ENCODE results near the gene NAP1L4.

The NAP1L4 gene

DNA sequence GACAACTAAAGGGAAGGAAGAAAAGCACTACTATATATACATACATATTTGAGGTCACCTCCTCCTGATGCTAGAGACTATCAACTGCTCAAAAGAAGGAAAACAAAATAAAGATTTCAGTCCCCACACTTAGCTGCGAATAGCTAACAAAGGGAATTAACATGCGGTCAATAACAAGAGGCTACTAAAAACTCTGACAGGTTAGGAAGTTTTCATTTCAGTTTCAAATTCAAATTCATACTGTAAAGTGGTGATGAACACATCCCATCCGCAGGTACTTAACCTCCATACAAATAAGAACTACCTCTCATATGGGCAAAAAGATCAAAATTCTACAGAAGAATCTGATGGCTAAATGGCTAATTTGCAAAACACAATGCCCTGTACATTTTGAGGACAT lies 2.6 kb downstream of the NAP1L4 start:
- TF ChIP-seq, protein P1, sequence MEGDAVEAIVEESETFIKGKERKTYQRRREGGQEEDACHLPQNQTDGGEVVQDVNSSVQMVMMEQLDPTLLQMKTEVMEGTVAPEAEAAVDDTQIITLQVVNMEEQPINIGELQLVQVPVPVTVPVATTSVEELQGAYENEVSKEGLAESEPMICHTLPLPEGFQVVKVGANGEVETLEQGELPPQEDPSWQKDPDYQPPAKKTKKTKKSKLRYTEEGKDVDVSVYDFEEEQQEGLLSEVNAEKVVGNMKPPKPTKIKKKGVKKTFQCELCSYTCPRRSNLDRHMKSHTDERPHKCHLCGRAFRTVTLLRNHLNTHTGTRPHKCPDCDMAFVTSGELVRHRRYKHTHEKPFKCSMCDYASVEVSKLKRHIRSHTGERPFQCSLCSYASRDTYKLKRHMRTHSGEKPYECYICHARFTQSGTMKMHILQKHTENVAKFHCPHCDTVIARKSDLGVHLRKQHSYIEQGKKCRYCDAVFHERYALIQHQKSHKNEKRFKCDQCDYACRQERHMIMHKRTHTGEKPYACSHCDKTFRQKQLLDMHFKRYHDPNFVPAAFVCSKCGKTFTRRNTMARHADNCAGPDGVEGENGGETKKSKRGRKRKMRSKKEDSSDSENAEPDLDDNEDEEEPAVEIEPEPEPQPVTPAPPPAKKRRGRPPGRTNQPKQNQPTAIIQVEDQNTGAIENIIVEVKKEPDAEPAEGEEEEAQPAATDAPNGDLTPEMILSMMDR (conservative IDR thresholded peaks at IDR 0.05): no peak
- peak overlapping the region; percentile 91 for H3K27ac ChIP-seq

DNA sequence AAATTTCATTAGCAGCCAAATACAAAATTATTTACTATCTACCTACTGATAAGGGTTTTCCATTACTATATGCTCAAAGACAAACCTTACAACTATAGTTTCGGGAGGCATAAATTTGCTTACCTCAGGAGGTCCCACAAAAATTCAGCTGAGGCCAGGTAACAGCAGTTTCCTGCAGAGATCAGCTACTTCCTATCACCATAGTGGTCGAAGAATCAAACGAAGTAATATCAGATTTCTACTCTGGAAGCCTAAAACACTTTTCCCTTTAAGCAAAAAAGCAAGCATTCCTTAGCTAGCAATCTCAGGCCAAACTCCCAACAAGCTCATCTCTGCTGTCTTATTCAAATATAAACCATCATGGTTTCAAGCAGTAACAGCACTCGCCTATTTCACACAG lies 3.1 kb downstream of the NAP1L4 start:
- peak overlapping the region; percentile 91 for H3K27ac ChIP-seq
- TF ChIP-seq, protein P1 (conservative IDR thresholded peaks at IDR 0.05): no peak

DNA sequence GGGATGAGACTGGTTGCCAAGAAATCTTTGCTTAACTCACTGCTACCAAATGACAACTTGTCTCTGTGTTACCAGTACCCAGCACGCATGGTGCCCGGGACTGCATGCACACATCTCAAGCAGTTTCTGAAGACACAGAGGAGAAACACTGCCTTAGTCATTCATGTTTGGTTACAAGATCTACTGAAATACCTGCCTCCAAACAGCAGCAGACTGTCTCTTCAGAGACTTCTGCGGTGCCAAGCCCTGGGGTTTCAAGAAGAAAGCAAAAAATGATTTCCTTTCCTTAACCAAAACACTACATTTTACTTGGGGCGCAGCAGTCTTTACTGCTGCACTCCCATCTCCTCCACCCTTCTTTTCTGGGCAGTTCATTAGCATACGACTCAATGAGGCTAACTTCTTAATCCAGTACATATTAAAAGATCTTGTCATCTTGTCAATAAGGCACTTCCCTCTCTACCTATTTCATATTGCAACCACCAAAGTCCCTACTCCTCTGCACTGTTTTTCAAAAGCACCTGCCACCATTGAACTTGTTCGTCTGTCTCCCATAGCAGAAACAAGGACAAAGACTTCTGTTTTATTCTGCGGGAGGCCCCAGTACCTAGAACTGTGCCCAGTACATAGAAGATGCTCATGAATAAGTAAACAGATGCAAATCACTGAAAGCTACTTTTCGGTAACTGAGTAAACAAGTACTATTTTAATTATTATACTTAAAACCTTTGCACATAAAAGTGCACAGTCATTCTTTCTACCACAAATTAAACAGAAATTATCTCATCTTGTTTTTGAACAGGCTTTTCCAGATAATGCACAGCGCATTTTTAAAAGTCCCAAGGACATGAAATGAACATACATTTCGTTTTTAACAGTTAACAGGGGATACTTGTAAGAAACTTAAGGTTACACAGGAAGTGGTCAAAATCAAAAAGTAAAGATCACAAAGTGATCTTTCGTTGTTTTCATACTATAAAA lies 4.0 kb downstream of the NAP1L4 start:
- peak overlapping the region; percentile 91 for H3K27ac ChIP-seq
- TF ChIP-seq, protein P1 (conservative IDR thresholded peaks at IDR 0.05): no peak

DNA sequence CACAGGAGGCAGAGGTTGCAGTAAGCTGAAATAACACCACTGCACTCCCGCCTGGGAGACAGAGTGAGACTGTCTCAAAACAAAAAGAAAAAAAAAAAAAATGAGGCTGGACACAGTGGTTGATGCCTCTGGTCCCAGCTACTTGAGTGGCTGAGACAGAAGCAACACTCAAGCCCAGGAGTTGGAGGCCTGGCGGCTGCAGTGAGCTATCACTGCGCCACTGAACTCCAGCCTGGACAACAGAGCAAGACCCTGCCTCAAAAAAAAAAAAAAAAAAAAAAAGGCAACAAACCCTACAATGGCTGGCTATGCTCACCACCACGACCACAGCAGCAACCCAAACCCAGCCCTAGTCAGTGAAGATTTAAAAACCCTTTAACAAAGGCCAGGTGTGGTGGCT lies 8.2 kb downstream of the NAP1L4 start:
- no peak overlapping the region for H3K27ac ChIP-seq
- TF ChIP-seq, protein P1 (conservative IDR thresholded peaks at IDR 0.05): no peak

DNA sequence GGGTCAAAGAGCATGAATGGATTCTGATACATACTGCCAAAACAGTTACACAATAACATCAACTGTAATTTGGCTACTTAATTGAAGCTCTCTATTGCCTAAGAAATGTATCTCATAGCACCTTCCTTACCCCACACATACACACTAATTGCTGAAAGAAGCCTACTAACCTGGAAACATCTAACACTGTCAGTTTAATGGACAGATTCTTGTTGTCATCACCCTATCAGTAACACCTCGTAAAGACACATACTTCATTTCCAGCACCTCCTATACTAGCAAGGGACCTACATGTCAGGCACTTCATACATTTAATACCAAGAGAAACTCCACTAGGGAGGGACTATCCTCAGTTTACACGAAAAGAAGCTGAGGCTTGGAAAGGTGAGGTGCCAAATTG lies 9.9 kb downstream of the NAP1L4 start:
- no peak overlapping the region for H3K27ac ChIP-seq
- TF ChIP-seq, protein P1 (conservative IDR thresholded peaks at IDR 0.05): no peak

DNA sequence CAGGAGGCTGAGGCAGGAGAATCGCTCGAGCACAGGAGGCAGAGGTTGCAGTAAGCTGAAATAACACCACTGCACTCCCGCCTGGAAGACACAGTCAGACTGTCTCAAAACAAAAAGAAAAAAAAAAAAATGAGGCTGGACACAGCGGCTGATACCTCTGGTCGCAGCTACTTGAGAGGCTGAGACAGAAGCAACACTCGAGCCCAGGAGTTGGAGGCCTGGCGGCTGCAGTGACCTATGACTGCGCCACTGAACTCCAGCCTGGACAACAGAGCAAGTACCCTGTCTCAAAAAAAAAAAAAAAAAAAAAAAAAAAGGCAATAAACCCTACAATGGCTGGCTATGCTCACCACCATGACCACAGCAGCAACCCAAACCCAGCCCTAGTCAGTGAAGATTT lies 11.0 kb downstream of the NAP1L4 start:
- TF ChIP-seq, protein P1 (conservative IDR thresholded peaks at IDR 0.05): no peak
- H3K27ac ChIP-seq: no peak overlapping the region

DNA sequence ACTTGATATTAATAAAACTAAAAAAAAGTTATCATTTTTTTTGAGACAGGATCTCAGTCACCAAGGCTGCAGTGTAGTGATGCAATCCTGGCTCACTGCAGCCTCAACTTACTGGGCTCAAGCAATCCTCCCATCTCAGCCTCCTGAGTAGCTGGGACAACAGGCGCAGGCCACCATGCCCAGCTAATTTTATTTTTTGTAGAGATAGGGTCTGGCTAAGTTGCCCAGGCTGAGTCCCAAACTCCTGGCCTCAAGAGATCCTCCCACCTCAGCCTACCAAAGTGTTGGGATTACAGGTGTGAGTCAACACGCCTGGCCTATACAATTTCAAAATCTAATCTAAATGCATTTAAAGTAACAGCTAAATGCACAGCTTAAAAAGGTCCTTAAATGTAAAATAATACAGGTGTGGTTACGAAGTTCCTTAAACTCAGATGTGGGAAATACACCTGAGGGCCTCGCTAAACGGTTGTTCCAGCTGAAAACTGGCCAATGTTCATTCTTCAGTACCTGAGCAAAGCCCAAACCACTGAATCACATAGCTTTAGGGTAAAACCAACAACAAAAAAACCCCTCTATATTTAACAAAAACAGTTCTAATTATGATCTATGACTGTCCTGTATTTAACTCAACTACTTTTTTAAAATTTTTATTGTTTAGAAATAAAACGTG lies 11.8 kb downstream of the NAP1L4 start:
- TF ChIP-seq, protein P1 (conservative IDR thresholded peaks at IDR 0.05): no peak
- H3K27ac ChIP-seq: no peak overlapping the region
